HEK293T (cell line): ENCODE measurements around the gene PBOV1.

ENCODE experiments used
- CTCF ChIA-PET: fragments of 350-600 bp; formaldehyde crosslinking; extraction: SDS; loops from one replicate; lab custom pipeline; 2021; ENCODE audit warnings: antibody characterized with exemption, inconsistent platforms; lab: Yijun Ruan, JAX
- POLR2A ChIA-PET: fragments of 350-600 bp; formaldehyde crosslinking; extraction: SDS; loops from one replicate; lab custom pipeline; 2020; ENCODE audit warnings: antibody characterized with exemption, inconsistent platforms; lab: Yijun Ruan, JAX
- DNase-seq: peaks from one replicate; pipeline ENCODE4 v3.0.0; 2012; ENCODE audit warnings: mixed read lengths; ENCODE audit errors: extremely low spot score
- ARNT ChIP-seq: fragments of 450-650 bp; IDR thresholded peaks from 2 replicates; pipeline ENCODE4 v1.6.1; 2017; ENCODE audit warnings: mild to moderate bottlenecking
- BHLHE40 ChIP-seq: fragments of 450-650 bp; IDR thresholded peaks from 2 replicates; pipeline ENCODE4 v1.6.1; 2016; ENCODE audit warnings: mild to moderate bottlenecking, moderate library complexity, borderline replicate concordance
- CTBP1 ChIP-seq: fragments of 450-650 bp; IDR thresholded peaks from 2 replicates; pipeline ENCODE4 v1.6.1; 2016; ENCODE audit warnings: borderline replicate concordance
- ELF4 ChIP-seq: fragments of 450-650 bp; IDR thresholded peaks from 2 replicates; pipeline ENCODE4 v1.6.1; 2017; ENCODE audit warnings: antibody characterized with exemption
- FOXA1 ChIP-seq: fragments of 450-650 bp; IDR thresholded peaks from 2 replicates; pipeline ENCODE4 v1.6.1; 2016; ENCODE audit warnings: mild to moderate bottlenecking
- FOXK2 ChIP-seq: fragments of 450-650 bp; IDR thresholded peaks from 2 replicates; pipeline ENCODE4 v1.6.1; 2016; ENCODE audit warnings: mild to moderate bottlenecking
- FOXM1 ChIP-seq: fragments of 450-650 bp; IDR thresholded peaks from 2 replicates; pipeline ENCODE4 v1.6.1; 2017; ENCODE audit warnings: mild to moderate bottlenecking, borderline replicate concordance
- HDGF ChIP-seq: fragments of 450-650 bp; IDR thresholded peaks from 2 replicates; pipeline ENCODE4 v1.6.1; 2017; ENCODE audit warnings: antibody characterized with exemption, borderline replicate concordance
- L3MBTL2 ChIP-seq: fragments of 450-650 bp; conservative IDR thresholded peaks from 2 replicates; pipeline ENCODE4 v1.6.1; 2016; ENCODE audit warnings: mild to moderate bottlenecking
- LEF1 ChIP-seq: fragments of 450-650 bp; IDR thresholded peaks from 2 replicates; pipeline ENCODE4 v1.6.1; 2017; ENCODE audit warnings: mild to moderate bottlenecking, borderline replicate concordance
- NFRKB ChIP-seq: fragments of 450-650 bp; IDR thresholded peaks from 2 replicates; pipeline ENCODE4 v1.6.1; 2016; ENCODE audit warnings: mild to moderate bottlenecking, moderate library complexity
- SP1 ChIP-seq: fragments of 450-650 bp; IDR thresholded peaks from 2 replicates; pipeline ENCODE4 v1.6.1; 2017
- SUZ12 ChIP-seq: fragments of 450-650 bp; IDR thresholded peaks from 2 replicates; pipeline ENCODE4 v1.6.1; 2016; ENCODE audit warnings: mild to moderate bottlenecking
- TARDBP ChIP-seq: fragments of 450-650 bp; IDR thresholded peaks from 2 replicates; pipeline ENCODE4 v1.6.1; 2016
- ZNF384 ChIP-seq: fragments of 450-650 bp; IDR thresholded peaks from 2 replicates; pipeline ENCODE4 v1.6.1; 2016
- TF ChIP-seq, protein P1 (sequence below): fragments of 450-650 bp; IDR thresholded peaks from 2 replicates; pipeline ENCODE4 v1.6.1; 2016

The PBOV1 gene

DNA sequence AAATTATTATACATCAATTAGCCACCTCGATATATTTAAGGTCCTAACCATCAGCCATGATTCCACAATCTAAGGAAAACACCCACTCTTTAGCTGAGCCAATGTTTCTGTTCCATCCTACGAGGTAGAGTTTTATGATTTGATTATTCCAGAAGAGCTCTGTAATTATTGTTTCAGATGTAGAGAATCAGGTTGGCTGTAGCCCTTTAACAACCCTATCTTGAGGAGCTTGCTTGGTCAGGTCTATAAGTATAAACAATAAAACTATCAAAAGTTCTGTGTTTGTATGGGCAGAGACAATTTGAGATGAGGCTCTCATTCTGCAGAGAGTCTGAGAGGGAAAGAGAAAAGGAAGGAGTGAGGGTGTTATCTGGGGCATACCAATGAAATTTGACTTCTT lies at the start of gene PBOV1:
Gene PBOV1 (minus strand): TSS at position 43 of the 400 bp plus-strand sequence. CDS start 96 bp downstream, outside the sequence.
- TF ChIP-seq FOXM1 (no peak), TARDBP (no peak), BHLHE40 (no peak), LEF1 (no peak), HDGF (no peak), ARNT (no peak), SP1 (no peak), FOXA1 (no peak), L3MBTL2 (no peak), CTBP1 (no peak), SUZ12 (no peak), ZNF384 (no peak), ELF4 (no peak), NFRKB (no peak), FOXK2 (no peak)
- TF ChIP-seq, protein P1, sequence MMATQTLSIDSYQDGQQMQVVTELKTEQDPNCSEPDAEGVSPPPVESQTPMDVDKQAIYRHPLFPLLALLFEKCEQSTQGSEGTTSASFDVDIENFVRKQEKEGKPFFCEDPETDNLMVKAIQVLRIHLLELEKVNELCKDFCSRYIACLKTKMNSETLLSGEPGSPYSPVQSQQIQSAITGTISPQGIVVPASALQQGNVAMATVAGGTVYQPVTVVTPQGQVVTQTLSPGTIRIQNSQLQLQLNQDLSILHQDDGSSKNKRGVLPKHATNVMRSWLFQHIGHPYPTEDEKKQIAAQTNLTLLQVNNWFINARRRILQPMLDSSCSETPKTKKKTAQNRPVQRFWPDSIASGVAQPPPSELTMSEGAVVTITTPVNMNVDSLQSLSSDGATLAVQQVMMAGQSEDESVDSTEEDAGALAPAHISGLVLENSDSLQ, result no peak
- no peak for DNase-seq
- CTCF ChIA-PET, result no interaction called here
- POLR2A ChIA-PET, result no interaction called here

- ChIA-PET POLR2A (no interaction called here), CTCF (no interaction called here)
These were observed 47.8 kb upstream of the PBOV1 start for GRCh38 chr6:138266095-138266494.

DNA sequence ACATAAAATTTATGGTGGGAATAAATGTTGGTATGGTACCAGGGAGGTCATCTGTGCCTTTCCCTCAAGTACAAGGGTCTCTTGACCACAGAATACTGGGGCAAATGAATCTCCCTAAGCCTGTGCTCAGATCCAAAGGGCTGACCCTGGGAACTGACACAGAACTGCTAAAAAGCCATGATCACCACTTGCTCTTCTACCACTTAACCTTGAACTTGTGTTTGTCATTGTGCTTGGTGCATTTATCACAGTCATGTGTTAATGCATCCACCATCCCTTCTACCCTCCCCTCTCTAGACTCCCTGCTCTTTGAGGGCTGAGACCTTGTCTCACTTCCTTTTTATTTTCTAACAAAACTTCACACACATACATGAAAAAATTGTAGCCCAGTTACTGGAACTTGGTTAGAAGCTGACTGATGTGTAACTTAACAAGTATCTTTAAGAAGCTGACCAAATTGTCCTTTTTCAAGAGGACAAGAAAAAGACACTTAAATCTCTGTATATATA lies 46.1 kb upstream of the PBOV1 start:
- TF ChIP-seq SUZ12 (no peak), L3MBTL2 (no peak), ARNT (no peak), FOXA1 (no peak), FOXK2 (no peak), TARDBP (no peak), SP1 (no peak), ELF4 (no peak), LEF1 (no peak), ZNF384 (no peak), HDGF (no peak), FOXM1 (no peak), CTBP1 (no peak), BHLHE40 (no peak), NFRKB (no peak)
- TF ChIP-seq, protein P1, result no peak
- CTCF ChIA-PET, result interaction anchor here (0.6 kb wide), 1 partner anchor 1383 kb away, joined by 5 read pairs; no protein-coding TSS in a partner anchor
- DNase-seq, result no peak
- POLR2A ChIA-PET, result no interaction called here

More at GRCh38 chr6:138266095-138266494, 47.8 kb upstream of the PBOV1 start:
- TF ChIP-seq ZNF384 (no peak), FOXA1 (no peak), LEF1 (no peak), BHLHE40 (no peak), NFRKB (no peak), CTBP1 (no peak), SUZ12 (no peak), HDGF (no peak), TARDBP (no peak), ELF4 (no peak), SP1 (no peak), L3MBTL2 (no peak), FOXM1 (no peak), ARNT (no peak), FOXK2 (no peak)
- TF ChIP-seq, protein P1, result no peak
- DNase-seq, result no peak

- ChIA-PET CTCF (no interaction called here), POLR2A (no interaction called here)
- TF ChIP-seq TARDBP (no peak), FOXM1 (no peak), ARNT (no peak), FOXA1 (no peak), L3MBTL2 (no peak), CTBP1 (no peak), SP1 (no peak), SUZ12 (no peak), LEF1 (no peak), NFRKB (no peak), BHLHE40 (no peak), FOXK2 (no peak), HDGF (no peak), ELF4 (no peak), ZNF384 (no peak)
- TF ChIP-seq, protein P1, result no peak
- DNase-seq, result no peak
These were observed 45.7 kb upstream of the PBOV1 start for GRCh38 chr6:138263963-138264362.

GRCh38 chr6:138261116-138261780 lies 43.0 kb upstream of the PBOV1 start:
- ChIA-PET POLR2A (interaction anchor here (1.2 kb wide), 1 partner anchor 143 kb away, joined by 3 read pairs; the partner anchor contains the start of gene HEBP2), CTCF (interaction anchor here (0.6 kb wide), 1 partner anchor 436 kb away, joined by 3 read pairs; no protein-coding TSS in a partner anchor)
- TF ChIP-seq ELF4 (no peak), FOXM1 (no peak), LEF1 (no peak), CTBP1 (no peak), ZNF384 (no peak), ARNT (no peak), BHLHE40 (no peak), L3MBTL2 (no peak), FOXA1 (no peak), HDGF (no peak)
- TF ChIP-seq, protein P1, result no peak
- DNase-seq, result no peak
